B cell (primary cell): ENCODE data around the gene CRIM1.

Experiments used
- CTCF ChIP-seq: fragments of 200-600 bp; IDR thresholded peaks from one replicate; pipeline ENCODE4 v1.8.0; 2022; ENCODE audit warnings: antibody characterized with exemption, mild to moderate bottlenecking
- EZH2 ChIP-seq: IDR thresholded peaks from 2 replicates; pipeline ENCODE4 v1.6.1; 2012; ENCODE audit warnings: borderline replicate concordance, low read depth, mild to moderate bottlenecking, moderate library complexity, low read length; ENCODE audit not compliant: insufficient read depth, poor library complexity, severe bottlenecking

- TF ChIP-seq CTCF: no peak
- TF ChIP-seq EZH2: no peak
These were observed 65.8 kb downstream of the CRIM1 start for GRCh38 chr2:36421379-36421778.
